Measurements from ENCODE around the gene TESK2.

TESK2 gene

GRCh38 chr1:45378184-45378583 lies 112.8 kb downstream of the TESK2 start:
- no peak for TF ChIP-seq EP300 (IDR thresholded peaks at IDR 0.05; ENCODE audit: borderline replicate concordance)

- TF ChIP-seq TEAD4 (IDR thresholded peaks at IDR 0.05) (no peak), MAX (IDR thresholded peaks at IDR 0.05) (no peak), TCF12 (IDR thresholded peaks at IDR 0.05; ENCODE audit: low read depth) (no peak), YY1 (IDR thresholded peaks at IDR 0.05; ENCODE audit: low read depth) (no peak), EGR1 (IDR thresholded peaks at IDR 0.05) (no peak), ZBTB7A (IDR thresholded peaks at IDR 0.05; ENCODE audit: low read depth) (no peak), CREB1 (IDR thresholded peaks at IDR 0.05; ENCODE audit: low read depth) (no peak), EP300 (IDR thresholded peaks at IDR 0.05; ENCODE audit: borderline replicate concordance) (no peak), FOXM1 (IDR thresholded peaks at IDR 0.05; ENCODE audit: borderline replicate concordance, low read depth) (no peak), TAF1 (IDR thresholded peaks at IDR 0.05; ENCODE audit: low read depth) (no peak), REST (IDR thresholded peaks at IDR 0.05; ENCODE audit: low read depth) (no peak), RAD21 (IDR thresholded peaks at IDR 0.05; ENCODE audit: low read depth) (no peak)
Measured at GRCh38 chr1:45375104-45376090, 115.6 kb downstream of the TESK2 start.

- TF ChIP-seq FOXM1 (IDR thresholded peaks at IDR 0.05; ENCODE audit: borderline replicate concordance, low read depth) (no peak), MAX (IDR thresholded peaks at IDR 0.05) (no peak)
Measured at GRCh38 chr1:45373573-45373972, 117.4 kb downstream of the TESK2 start.

GRCh38 chr1:45370575-45370974 lies 120.4 kb downstream of the TESK2 start:
- no peak for TF ChIP-seq CEBPB (IDR thresholded peaks at IDR 0.05)
- TF ChIP-seq MAX (IDR thresholded peaks at IDR 0.05) = no peak

- TF ChIP-seq USF1 (IDR thresholded peaks at IDR 0.05) (no peak), CEBPB (IDR thresholded peaks at IDR 0.05) (no peak), EP300 (IDR thresholded peaks at IDR 0.05; ENCODE audit: borderline replicate concordance) (no peak), MAX (IDR thresholded peaks at IDR 0.05) (no peak), ZBTB7A (IDR thresholded peaks at IDR 0.05; ENCODE audit: low read depth) (no peak), YY1 (IDR thresholded peaks at IDR 0.05; ENCODE audit: low read depth) (no peak), TAF1 (IDR thresholded peaks at IDR 0.05; ENCODE audit: low read depth) (no peak), FOXM1 (IDR thresholded peaks at IDR 0.05; ENCODE audit: borderline replicate concordance, low read depth) (no peak), CREB1 (IDR thresholded peaks at IDR 0.05; ENCODE audit: low read depth) (no peak), RAD21 (IDR thresholded peaks at IDR 0.05; ENCODE audit: low read depth) (no peak), TCF12 (IDR thresholded peaks at IDR 0.05; ENCODE audit: low read depth) (no peak), TEAD4 (IDR thresholded peaks at IDR 0.05) (no peak), REST (IDR thresholded peaks at IDR 0.05; ENCODE audit: low read depth) (no peak), NFIC (IDR thresholded peaks at IDR 0.05) (no peak), EGR1 (IDR thresholded peaks at IDR 0.05) (no peak)
Measured at GRCh38 chr1:45365051-45365450, 125.9 kb downstream of the TESK2 start.

- TF ChIP-seq CREB1 (IDR thresholded peaks at IDR 0.05; ENCODE audit: low read depth) = no peak
- TF ChIP-seq TEAD4 (IDR thresholded peaks at IDR 0.05) = no peak
- no peak for TF ChIP-seq EP300 (IDR thresholded peaks at IDR 0.05; ENCODE audit: borderline replicate concordance)
- no peak for TF ChIP-seq NFIC (IDR thresholded peaks at IDR 0.05)
- TF ChIP-seq RAD21 (IDR thresholded peaks at IDR 0.05; ENCODE audit: low read depth) = no peak
- TF ChIP-seq USF1 (IDR thresholded peaks at IDR 0.05) = no peak
- no peak for TF ChIP-seq FOXM1 (IDR thresholded peaks at IDR 0.05; ENCODE audit: borderline replicate concordance, low read depth)
- no peak for TF ChIP-seq EGR1 (IDR thresholded peaks at IDR 0.05)
- no peak for TF ChIP-seq REST (IDR thresholded peaks at IDR 0.05; ENCODE audit: low read depth)
- TF ChIP-seq MAX (IDR thresholded peaks at IDR 0.05) = no peak
- TF ChIP-seq TAF1 (IDR thresholded peaks at IDR 0.05; ENCODE audit: low read depth) = no peak
- no peak for TF ChIP-seq CEBPB (IDR thresholded peaks at IDR 0.05)
- no peak for TF ChIP-seq ZBTB7A (IDR thresholded peaks at IDR 0.05; ENCODE audit: low read depth)
- TF ChIP-seq YY1 (IDR thresholded peaks at IDR 0.05; ENCODE audit: low read depth) = no peak
- TF ChIP-seq TCF12 (IDR thresholded peaks at IDR 0.05; ENCODE audit: low read depth) = no peak
Measured at GRCh38 chr1:45364294-45364693, 126.7 kb downstream of the TESK2 start.

All from Ishikawa (cell line).